Suprapubic skin (tissue), 3 donors: ENCODE data around the gene ELF1.

ENCODE experiments used
- EP300 ChIP-seq: sonication (generic); formaldehyde crosslinking; IDR thresholded peaks from one replicate; pipeline ENCODE4 v1.6.1; 2017; ENCODE audit warnings: antibody characterized with exemption
- POLR2A ChIP-seq, 2 donors: fragments of 450-650 bp; IDR thresholded peaks; one replicate each; pipeline ENCODE4 v1.6.1; 2017; ENCODE audit warnings: antibody characterized with exemption in 2 of 2, mild to moderate bottlenecking in 2 of 2, moderate library complexity in 2 of 2
- TF ChIP-seq, protein P1 (sequence below), 2 donors: fragments of 200-600 bp in 1 of 2; fragments of 450-650 bp in 1 of 2; sonication (generic) in 1 of 2; IDR thresholded peaks; one replicate each; pipeline ENCODE4 v1.5.1; 2016 to 2019; ENCODE audit warnings: antibody characterized with exemption in 2 of 2, mild to moderate bottlenecking in 1 of 2, moderate library complexity in 1 of 2

DNA sequence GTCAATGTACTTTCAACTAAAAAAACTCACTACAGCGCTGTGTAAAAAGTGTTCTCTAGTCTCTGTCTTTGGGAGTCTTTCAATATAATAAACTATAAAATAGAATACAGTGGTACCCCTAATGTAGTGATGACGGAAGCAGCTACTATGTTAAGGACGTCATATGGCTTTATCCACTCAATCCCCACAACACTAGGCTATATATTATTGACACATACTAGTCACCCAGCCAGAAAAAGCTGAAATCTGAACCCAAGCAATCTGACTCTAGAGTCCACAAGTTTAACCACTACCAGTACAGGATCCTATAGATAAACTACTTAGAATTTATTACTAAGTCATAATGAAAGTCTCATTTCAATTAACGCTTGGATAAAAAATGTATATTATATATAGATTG is 48.3 kb downstream of the ELF1 start:
- TF ChIP-seq, protein P1, sequence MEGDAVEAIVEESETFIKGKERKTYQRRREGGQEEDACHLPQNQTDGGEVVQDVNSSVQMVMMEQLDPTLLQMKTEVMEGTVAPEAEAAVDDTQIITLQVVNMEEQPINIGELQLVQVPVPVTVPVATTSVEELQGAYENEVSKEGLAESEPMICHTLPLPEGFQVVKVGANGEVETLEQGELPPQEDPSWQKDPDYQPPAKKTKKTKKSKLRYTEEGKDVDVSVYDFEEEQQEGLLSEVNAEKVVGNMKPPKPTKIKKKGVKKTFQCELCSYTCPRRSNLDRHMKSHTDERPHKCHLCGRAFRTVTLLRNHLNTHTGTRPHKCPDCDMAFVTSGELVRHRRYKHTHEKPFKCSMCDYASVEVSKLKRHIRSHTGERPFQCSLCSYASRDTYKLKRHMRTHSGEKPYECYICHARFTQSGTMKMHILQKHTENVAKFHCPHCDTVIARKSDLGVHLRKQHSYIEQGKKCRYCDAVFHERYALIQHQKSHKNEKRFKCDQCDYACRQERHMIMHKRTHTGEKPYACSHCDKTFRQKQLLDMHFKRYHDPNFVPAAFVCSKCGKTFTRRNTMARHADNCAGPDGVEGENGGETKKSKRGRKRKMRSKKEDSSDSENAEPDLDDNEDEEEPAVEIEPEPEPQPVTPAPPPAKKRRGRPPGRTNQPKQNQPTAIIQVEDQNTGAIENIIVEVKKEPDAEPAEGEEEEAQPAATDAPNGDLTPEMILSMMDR (IDR thresholded peaks at IDR 0.05): no peak
- TF ChIP-seq EP300 (no peak), POLR2A (IDR thresholded peaks at IDR 0.05) (no peak)
